ENCODE measurements around the gene MAP3K7. TPM values are rescaled to one million over a fixed set of nuclear protein-coding genes. Genes with fewer than 3 reads are reported as not detected.

MAP3K7 gene
- total RNA-seq, 4 donors from 2014 or later = 22.2 to 41.4 (median 28.1) TPM

GRCh38 chr6:90578894-90579549, 7.8 kb downstream of the MAP3K7 start:
- TF ChIP-seq, protein P1, sequence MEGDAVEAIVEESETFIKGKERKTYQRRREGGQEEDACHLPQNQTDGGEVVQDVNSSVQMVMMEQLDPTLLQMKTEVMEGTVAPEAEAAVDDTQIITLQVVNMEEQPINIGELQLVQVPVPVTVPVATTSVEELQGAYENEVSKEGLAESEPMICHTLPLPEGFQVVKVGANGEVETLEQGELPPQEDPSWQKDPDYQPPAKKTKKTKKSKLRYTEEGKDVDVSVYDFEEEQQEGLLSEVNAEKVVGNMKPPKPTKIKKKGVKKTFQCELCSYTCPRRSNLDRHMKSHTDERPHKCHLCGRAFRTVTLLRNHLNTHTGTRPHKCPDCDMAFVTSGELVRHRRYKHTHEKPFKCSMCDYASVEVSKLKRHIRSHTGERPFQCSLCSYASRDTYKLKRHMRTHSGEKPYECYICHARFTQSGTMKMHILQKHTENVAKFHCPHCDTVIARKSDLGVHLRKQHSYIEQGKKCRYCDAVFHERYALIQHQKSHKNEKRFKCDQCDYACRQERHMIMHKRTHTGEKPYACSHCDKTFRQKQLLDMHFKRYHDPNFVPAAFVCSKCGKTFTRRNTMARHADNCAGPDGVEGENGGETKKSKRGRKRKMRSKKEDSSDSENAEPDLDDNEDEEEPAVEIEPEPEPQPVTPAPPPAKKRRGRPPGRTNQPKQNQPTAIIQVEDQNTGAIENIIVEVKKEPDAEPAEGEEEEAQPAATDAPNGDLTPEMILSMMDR (IDR thresholded peaks at IDR 0.05; ENCODE audit: low read depth) = no peak

- TF ChIP-seq, protein P1 (IDR thresholded peaks at IDR 0.05; ENCODE audit: low read depth) = no peak
These were observed 11.6 kb downstream of the MAP3K7 start for GRCh38 chr6:90575267-90575666.

GRCh38 chr6:90574610-90575009, 12.3 kb downstream of the MAP3K7 start:
- TF ChIP-seq, protein P1 (IDR thresholded peaks at IDR 0.05; ENCODE audit: low read depth) = no peak

GRCh38 chr6:90573624-90574023, 13.2 kb downstream of the MAP3K7 start:
- TF ChIP-seq, protein P1 (IDR thresholded peaks at IDR 0.05; ENCODE audit: low read depth) = no peak

DNA sequence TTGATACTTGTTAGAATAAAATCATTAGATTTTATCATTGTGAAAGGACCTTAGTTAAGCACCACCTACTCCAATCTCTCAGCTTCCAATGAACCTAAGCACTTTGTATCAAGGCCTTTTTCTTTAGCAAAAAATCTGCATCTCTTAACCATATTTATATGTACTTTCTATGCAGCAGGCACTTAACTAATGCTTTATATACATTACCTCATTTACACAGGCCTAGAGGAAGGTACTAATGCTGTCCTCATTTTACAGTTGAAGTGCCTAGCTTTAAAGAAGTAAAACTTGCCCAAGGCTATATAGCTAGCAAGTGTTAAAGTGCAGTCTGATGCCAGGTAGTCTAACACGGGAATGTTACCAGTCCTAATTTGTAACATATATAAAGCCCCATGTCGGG, 14.0 kb downstream of the MAP3K7 start:
- TF ChIP-seq, protein P1 (IDR thresholded peaks at IDR 0.05; ENCODE audit: low read depth) = no peak

- TF ChIP-seq, protein P1 (IDR thresholded peaks at IDR 0.05; ENCODE audit: low read depth) = no peak
These were observed 17.6 kb downstream of the MAP3K7 start for GRCh38 chr6:90569223-90569622.

- TF ChIP-seq, protein P1 (IDR thresholded peaks at IDR 0.05; ENCODE audit: low read depth) = no peak
These were observed 26.9 kb downstream of the MAP3K7 start for GRCh38 chr6:90559931-90560330.

Data from subcutaneous adipose tissue (tissue), 4 donors.